ENCODE measurements around the gene RAP1GDS1. TPM values are rescaled to one million over a fixed set of nuclear protein-coding genes. Genes with fewer than 3 reads are reported as not detected.

RAP1GDS1 gene
- polyA plus RNA-seq, 1 experiment = 74.6 TPM

DNA sequence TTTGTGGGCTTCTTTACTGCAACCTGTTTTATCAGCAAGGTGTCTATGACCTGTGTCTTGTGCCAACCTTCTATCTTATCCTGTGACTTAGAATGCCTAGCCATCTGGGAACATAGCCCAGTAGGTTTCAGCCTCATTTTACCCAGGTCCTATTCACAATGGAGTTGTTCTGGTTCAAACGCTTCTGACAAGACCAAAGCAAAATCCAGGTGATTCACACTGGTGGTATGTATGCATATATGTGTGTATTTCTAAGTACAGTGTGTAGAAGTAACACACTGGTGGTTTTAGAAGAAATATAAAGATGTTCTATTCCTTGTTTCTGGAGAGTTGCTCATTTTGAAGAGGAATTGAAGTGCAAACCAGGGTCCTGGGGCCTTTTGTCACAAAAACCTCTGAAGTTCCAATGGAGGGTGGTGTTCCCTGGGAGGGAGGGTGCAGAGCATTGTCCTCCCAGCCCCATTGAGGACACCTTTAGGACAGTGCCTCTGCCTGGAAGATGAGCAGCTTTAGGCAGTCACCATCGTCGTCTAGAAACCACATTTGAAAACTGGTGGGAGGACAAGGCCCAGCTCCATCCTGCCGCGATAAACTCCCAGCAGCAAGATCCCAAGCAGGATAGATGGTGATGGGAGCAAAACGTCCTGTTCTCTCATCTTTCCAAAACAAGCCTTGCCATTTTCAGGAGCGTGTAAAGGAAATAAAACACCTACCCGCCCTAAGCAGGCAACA, 205.8 kb downstream of the RAP1GDS1 start:
- no peaks in the 10 kb centered on the region for H3K9me3 ChIP-seq (ENCODE audit: control insufficient read depth, insufficient read depth, low read length)
- POLR2A ChIA-PET = interaction anchor here (1.0 to 1.1 kb wide), 3 partner anchors 100 to 206 kb away, joined by 3 to 5 read pairs (median 4); partner anchors contain the start of genes RAP1GDS1 and TSPAN5
- no peak overlapping the region for H3K4me3 ChIP-seq (ENCODE audit: low read depth, low read length)
- CTCF ChIA-PET = interaction anchor here (0.6 to 2.6 kb wide), 50 partner anchors 8 to 944 kb away, joined by 3 to 30 read pairs (median 5); partner anchors contain the start of genes RAP1GDS1, STPG2 and TSPAN5
- no peaks in the 10 kb centered on the region for H3K27me3 ChIP-seq (ENCODE audit: control insufficient read depth, insufficient read depth, low read length)
- H3K27ac ChIP-seq (ENCODE audit: low read depth, low read length) = no peak overlapping the region
- TF ChIP-seq, protein P1, sequence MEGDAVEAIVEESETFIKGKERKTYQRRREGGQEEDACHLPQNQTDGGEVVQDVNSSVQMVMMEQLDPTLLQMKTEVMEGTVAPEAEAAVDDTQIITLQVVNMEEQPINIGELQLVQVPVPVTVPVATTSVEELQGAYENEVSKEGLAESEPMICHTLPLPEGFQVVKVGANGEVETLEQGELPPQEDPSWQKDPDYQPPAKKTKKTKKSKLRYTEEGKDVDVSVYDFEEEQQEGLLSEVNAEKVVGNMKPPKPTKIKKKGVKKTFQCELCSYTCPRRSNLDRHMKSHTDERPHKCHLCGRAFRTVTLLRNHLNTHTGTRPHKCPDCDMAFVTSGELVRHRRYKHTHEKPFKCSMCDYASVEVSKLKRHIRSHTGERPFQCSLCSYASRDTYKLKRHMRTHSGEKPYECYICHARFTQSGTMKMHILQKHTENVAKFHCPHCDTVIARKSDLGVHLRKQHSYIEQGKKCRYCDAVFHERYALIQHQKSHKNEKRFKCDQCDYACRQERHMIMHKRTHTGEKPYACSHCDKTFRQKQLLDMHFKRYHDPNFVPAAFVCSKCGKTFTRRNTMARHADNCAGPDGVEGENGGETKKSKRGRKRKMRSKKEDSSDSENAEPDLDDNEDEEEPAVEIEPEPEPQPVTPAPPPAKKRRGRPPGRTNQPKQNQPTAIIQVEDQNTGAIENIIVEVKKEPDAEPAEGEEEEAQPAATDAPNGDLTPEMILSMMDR (IDR thresholded peaks at IDR 0.05; ENCODE audit: low read depth, low read length) = no peak
- no peak for DNase-seq (ENCODE audit: low read depth, low spot score)

DNA sequence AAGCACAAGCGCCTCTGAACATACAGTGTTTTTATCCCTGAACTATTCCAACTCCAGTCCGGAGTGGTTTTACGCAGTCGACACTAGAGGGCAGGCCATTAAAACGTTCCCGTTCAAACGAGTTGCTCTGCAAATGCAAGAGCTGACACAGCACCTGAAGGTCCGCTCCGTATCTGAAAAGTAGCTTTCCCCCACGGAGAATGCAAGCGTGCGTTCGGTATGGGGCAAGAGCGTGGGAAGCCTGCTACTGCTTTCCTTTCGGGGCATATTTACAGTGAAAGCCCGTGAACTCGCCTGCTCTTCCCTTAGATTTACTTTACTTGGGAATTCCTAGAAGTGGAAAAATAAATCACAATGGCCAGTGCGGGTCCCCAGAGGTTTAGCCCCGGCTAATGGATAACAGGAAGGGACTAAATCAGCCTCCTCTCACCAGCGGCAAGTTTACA, 206.5 kb downstream of the RAP1GDS1 start:
- DNase-seq (ENCODE audit: low read depth, low spot score) = peak; percentile 88
- peak overlapping the region; percentile 45 for H3K4me3 ChIP-seq (ENCODE audit: low read depth, low read length)
- H3K27me3 ChIP-seq (ENCODE audit: control insufficient read depth, insufficient read depth, low read length) = no peaks in the 10 kb centered on the region
- H3K9me3 ChIP-seq (ENCODE audit: control insufficient read depth, insufficient read depth, low read length) = 0 out of 2 replicates have a peak, but pooled peaks cover 3% of the 10 kb centered on the region
- TF ChIP-seq, protein P1 (IDR thresholded peaks at IDR 0.05; ENCODE audit: low read depth, low read length) = peak; percentile 88
- POLR2A ChIA-PET = interaction anchor here (1.0 to 1.1 kb wide), 4 partner anchors 99 to 206 kb away, joined by 3 to 5 read pairs (median 4); partner anchors contain the start of genes RAP1GDS1 and TSPAN5
- H3K27ac ChIP-seq (ENCODE audit: low read depth, low read length) = peak overlapping the region; percentile 75
- CTCF ChIA-PET = interaction anchor here (0.6 to 2.6 kb wide), 68 partner anchors 8 to 994 kb away, joined by 3 to 30 read pairs (median 4); partner anchors contain the start of genes RAP1GDS1, STPG2 and TSPAN5

DNA sequence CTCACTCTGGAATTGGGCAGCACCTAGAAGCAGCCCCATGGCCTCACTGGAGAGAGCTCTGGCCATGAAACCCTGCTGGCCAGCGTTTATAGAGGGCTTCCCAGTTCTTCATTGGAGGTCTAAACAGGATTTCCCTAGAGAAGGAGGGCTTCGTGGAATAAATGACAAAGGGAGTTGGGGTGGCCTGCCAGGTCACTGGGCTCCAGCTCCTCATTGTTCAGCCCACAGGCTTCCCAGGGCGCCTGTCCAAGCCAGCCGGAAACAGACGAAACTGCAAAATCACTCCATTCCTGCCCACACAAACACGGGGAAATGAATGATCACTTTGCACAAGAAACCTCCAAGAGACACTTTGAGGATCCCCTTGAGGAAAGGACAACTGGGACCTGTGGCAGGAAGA, 207.5 kb downstream of the RAP1GDS1 start:
- CTCF ChIA-PET = interaction anchor here (1.1 to 2.6 kb wide), 11 partner anchors 10 to 390 kb away, joined by 3 to 19 read pairs (median 6); no protein-coding TSS in a partner anchor
- POLR2A ChIA-PET = interaction anchor here (0.7 to 1.0 kb wide), 3 partner anchors 48 to 193 kb away, joined by 3 to 6 read pairs (median 3); no protein-coding TSS in a partner anchor
- Histone ChIP-seq H3K4me3 (ENCODE audit: low read depth, low read length) (no peak overlapping the region), H3K27me3 (ENCODE audit: control insufficient read depth, insufficient read depth, low read length) (no peaks in the 10 kb centered on the region), H3K27ac (ENCODE audit: low read depth, low read length) (peak overlapping the region; percentile 84), H3K9me3 (ENCODE audit: control insufficient read depth, insufficient read depth, low read length) (0 out of 2 replicates have a peak, but pooled peaks cover 3% of the 10 kb centered on the region)
- TF ChIP-seq, protein P1 (IDR thresholded peaks at IDR 0.05; ENCODE audit: low read depth, low read length) = no peak
- no peak for DNase-seq (ENCODE audit: low read depth, low spot score)

DNA sequence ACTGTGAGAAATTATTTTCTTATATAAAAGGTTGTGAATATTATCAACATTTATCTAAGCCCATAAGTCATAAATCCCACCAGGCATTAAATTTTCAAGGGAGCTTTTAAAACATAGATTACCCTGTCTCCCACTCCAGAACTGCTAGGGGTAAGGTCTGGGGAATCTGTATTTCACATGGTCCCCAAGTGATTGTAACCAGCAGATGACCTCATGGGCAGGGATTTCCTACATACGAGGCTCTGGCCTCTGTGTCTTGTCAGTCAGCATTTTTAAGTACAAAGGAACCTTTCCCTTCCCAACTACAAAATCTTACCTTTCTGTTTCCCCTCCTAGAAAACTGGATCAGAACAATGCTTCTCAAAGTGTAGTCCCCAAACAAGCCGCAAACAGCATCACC, 208.6 kb downstream of the RAP1GDS1 start:
- Histone ChIP-seq H3K27me3 (ENCODE audit: control insufficient read depth, insufficient read depth, low read length) (no peaks in the 10 kb centered on the region), H3K4me3 (ENCODE audit: low read depth, low read length) (no peak overlapping the region), H3K27ac (ENCODE audit: low read depth, low read length) (no peak overlapping the region), H3K9me3 (ENCODE audit: control insufficient read depth, insufficient read depth, low read length) (0 out of 2 replicates have a peak, but pooled peaks cover 3% of the 10 kb centered on the region)
- DNase-seq (ENCODE audit: low read depth, low spot score) = no peak
- ChIA-PET CTCF (interaction anchor here (0.7 to 2.3 kb wide), 2 partner anchors 9 to 11 kb away, joined by 5 to 7 read pairs; no protein-coding TSS in a partner anchor), POLR2A (no interaction called here)
- TF ChIP-seq, protein P1 (IDR thresholded peaks at IDR 0.05; ENCODE audit: low read depth, low read length) = no peak

Data from AG04450 (cell line).